Astrocyte of the hippocampus (primary cell): ENCODE measurements around the gene LMLN.
"Not testable (repeated sequence)": the region's sequence is repeated elsewhere in the genome, so short reads cannot be mapped to it uniquely, and the experiment has no call there.

Experiments
- DNase-seq: peaks from one replicate; pipeline ENCODE4 v3.0.0; 2011; ENCODE audit warnings: low read depth, low spot score

Gene LMLN

DNA sequence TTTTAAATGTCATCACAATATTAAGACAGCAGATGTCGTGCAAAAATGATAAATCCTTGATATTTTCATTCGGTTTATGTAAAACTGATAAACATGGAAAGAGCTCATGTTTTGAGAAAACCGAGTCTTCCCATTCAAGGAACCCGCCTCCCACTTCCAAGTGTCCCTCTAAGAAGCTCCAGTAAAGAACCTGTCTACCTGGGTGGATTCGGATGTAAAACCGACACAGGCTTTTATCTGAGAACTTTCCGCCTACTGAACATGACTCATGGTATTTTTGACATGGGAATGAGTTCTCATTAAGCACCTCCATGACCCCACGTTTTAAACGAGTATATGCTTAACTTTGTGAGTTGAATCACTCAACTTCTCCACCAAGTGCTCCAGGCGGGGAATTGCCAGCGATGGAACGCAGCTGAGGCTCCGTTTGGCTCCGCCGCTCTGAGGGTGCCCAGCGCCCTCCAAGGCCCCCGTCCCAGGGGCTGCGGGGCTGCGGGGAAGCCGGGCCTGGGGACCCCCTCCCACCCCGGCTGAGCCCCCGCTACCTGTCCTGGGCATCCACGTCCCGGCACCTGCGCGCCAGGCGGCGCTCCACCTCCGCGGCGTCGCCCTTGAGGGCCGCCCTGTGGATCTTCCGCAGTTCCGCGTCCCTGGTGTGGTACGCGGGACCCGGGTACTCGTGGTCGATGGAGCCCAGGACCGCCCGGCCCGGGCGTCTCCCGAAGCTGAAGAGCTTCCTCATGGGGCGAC is 119.9 kb downstream of the LMLN start:
- peak; percentile 28 for DNase-seq

- peak; percentile 89 for DNase-seq
These were observed 120.7 kb downstream of the LMLN start for GRCh38 chr3:198080521-198081384.

GRCh38 chr3:198081421-198081844 is 121.4 kb downstream of the LMLN start:
- peak; percentile 2 for DNase-seq

DNA sequence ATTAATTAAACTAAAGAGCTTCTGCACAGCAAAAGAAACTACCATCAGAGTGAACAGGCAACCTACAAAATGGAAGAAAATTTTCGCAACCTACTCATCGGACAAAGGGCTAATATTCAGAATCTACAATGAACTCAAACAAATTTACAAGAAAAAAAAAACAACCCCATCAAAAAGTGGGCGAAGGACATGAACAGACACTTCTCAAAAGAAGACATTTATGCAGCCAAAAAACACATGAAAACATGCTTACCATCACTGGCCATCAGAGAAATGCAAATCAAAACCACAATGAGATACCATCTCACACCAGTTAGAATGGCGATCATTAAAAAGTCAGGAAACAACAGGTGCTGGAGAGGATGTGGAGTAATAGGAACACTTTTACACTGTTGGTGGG is 122.2 kb downstream of the LMLN start:
- DNase-seq, result not testable (repeated sequence)

DNA sequence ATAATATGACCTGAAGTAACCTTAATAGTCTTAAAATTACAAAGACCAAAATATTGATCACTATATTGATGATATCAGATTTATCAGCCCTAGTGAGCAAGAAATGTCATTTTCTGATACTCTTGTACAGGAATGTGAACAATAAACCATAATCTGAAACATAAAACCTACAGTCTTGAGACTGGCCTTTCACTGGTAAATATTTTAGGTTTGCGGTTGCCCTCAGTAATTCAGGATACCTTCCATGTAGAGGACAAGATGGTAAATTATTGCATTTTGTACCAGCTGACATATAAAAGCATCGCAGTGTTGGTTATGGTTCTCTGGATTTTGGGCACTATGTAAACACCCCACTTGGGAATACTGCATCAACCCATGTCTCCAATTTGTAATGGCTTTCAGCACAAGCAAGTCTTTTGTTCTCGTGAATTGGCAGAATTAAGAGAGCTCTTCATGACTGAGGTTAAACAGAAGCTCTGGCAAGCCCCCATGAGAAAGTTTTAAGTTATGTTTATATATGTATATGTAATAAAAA is 128.5 kb downstream of the LMLN start:
- no peak for DNase-seq

DNA sequence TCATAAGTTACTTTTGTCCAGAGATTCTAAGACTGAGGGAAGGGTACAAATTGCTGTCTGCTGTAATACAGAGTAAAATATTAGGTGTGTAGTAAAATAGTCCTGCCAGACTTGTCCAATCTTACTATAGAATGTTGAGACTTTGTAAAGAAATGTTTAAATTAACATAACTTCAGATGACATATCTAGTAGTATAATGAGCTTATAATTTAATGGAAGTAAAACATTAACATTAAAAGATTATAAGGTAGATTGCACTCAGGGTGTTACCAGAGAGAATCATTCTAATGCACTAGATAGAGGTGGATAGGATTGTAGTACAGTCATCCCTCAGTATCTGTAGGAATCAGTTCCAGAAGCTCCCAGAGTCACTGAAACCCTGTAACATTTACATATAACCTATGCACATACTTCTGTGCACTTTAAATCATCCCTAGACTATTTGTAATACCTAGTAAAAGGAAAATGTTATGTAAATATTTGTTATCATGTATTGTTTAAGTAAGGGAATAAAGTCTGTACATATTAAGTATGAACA is 130.8 kb downstream of the LMLN start:
- DNase-seq, result no peak

DNA sequence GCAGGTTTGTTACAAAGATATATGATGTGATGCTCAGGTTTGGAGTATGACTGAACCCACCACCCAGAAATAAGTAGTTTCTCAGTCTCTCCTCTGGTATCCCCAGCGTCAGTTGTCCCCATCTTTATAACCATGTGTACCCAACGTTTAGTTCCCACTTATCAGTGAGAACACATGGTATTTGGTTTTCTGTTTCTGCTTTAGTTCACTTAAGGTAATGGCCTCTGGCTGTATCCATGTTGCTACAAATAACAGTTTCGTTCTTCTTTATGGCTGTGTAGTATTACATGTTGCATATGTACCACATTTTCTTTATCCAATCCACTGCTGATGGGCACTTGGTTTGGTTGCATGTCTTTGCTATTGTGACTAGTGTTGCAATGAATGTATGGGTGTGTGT is 132.3 kb downstream of the LMLN start:
- DNase-seq, result no peak

- DNase-seq, result no peak
These were observed 133.2 kb downstream of the LMLN start for GRCh38 chr3:198093112-198093679.
